Neural crest cell (in vitro differentiated cells): ENCODE measurements around the gene PIGQ. TPM values are rescaled to one million over a fixed set of nuclear protein-coding genes. Genes with fewer than 3 reads are reported as not detected.

ENCODE experiments used
- DNase-seq: peaks from one replicate; pipeline ENCODE4 v3.0.0; 2021; ENCODE audit warnings: low read depth, mixed read lengths, low spot score
- H3K27ac Mint-ChIP-seq: one replicate; pipeline ENCODE4 v1.8.0; 2021; ENCODE audit warnings: mild to moderate bottlenecking, mixed read lengths; ENCODE audit not compliant: unreplicated experiment
- H3K27me3 Mint-ChIP-seq: 2 replicates; pipeline ENCODE4 v1.8.0; 2021; ENCODE audit warnings: low read depth, mild to moderate bottlenecking, mixed read lengths
- H3K36me3 Mint-ChIP-seq: 2 replicates; pipeline ENCODE4 v1.8.0; 2021; ENCODE audit warnings: low read depth, mild to moderate bottlenecking, mixed read lengths
- H3K4me1 Mint-ChIP-seq: 2 replicates; pipeline ENCODE4 v1.8.0; 2021; ENCODE audit warnings: mixed read lengths
- H3K4me3 Mint-ChIP-seq: one replicate; pipeline ENCODE4 v1.8.0; 2021; ENCODE audit warnings: mild to moderate bottlenecking, mixed read lengths
- H3K9me3 Mint-ChIP-seq: 2 replicates; pipeline ENCODE4 v1.8.0; 2021; ENCODE audit warnings: mixed read lengths
- total RNA-seq: library from RNA; stranded (reverse); gene quantifications from 2 replicates; pipeline ENCODE4 v1.2.1, GENCODE V29; 2021
- TF ChIP-seq, protein P1 (sequence below): fragments of 200-600 bp; sonication (generic); conservative IDR thresholded peaks from 2 replicates; pipeline ENCODE4 v1.5.0; 2021; ENCODE audit warnings: antibody characterized with exemption, mild to moderate bottlenecking

PIGQ gene
- total RNA-seq, 1 donor from 2014 or later, result 91.7 TPM

DNA sequence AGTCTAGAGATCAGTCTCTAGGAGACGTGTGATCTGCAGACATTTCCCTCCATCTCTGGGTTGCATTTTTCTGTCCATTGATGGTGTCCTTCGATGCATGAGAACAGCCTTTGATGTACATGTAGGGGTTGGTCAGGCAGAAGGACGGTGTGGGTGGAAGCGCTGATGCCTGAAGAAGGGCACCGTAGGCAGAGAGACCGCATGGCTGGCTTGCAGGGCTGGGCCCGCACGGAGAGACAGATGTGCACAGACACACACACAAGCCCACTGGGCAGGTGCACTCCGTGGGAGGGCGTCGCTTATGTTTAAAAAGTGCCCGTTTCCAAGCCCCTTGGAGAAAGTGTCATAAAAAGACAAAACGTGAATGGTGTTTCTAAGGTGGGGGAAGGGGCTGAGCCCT, 45.4 kb downstream of the PIGQ start:
- DNase-seq, result no peak
- H3K27me3 Mint-ChIP-seq, result no peaks in the 10 kb centered on the region
- peak overlapping the region; percentile 27 for H3K27ac Mint-ChIP-seq
- no peak overlapping the region for H3K4me3 Mint-ChIP-seq
- peaks cover 2% of the 10 kb centered on the region for H3K9me3 Mint-ChIP-seq
- peaks cover 4% of the 10 kb centered on the region for H3K4me1 Mint-ChIP-seq
- TF ChIP-seq, protein P1, sequence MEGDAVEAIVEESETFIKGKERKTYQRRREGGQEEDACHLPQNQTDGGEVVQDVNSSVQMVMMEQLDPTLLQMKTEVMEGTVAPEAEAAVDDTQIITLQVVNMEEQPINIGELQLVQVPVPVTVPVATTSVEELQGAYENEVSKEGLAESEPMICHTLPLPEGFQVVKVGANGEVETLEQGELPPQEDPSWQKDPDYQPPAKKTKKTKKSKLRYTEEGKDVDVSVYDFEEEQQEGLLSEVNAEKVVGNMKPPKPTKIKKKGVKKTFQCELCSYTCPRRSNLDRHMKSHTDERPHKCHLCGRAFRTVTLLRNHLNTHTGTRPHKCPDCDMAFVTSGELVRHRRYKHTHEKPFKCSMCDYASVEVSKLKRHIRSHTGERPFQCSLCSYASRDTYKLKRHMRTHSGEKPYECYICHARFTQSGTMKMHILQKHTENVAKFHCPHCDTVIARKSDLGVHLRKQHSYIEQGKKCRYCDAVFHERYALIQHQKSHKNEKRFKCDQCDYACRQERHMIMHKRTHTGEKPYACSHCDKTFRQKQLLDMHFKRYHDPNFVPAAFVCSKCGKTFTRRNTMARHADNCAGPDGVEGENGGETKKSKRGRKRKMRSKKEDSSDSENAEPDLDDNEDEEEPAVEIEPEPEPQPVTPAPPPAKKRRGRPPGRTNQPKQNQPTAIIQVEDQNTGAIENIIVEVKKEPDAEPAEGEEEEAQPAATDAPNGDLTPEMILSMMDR, result no peak
- peaks cover 18% of the 10 kb centered on the region for H3K36me3 Mint-ChIP-seq

DNA sequence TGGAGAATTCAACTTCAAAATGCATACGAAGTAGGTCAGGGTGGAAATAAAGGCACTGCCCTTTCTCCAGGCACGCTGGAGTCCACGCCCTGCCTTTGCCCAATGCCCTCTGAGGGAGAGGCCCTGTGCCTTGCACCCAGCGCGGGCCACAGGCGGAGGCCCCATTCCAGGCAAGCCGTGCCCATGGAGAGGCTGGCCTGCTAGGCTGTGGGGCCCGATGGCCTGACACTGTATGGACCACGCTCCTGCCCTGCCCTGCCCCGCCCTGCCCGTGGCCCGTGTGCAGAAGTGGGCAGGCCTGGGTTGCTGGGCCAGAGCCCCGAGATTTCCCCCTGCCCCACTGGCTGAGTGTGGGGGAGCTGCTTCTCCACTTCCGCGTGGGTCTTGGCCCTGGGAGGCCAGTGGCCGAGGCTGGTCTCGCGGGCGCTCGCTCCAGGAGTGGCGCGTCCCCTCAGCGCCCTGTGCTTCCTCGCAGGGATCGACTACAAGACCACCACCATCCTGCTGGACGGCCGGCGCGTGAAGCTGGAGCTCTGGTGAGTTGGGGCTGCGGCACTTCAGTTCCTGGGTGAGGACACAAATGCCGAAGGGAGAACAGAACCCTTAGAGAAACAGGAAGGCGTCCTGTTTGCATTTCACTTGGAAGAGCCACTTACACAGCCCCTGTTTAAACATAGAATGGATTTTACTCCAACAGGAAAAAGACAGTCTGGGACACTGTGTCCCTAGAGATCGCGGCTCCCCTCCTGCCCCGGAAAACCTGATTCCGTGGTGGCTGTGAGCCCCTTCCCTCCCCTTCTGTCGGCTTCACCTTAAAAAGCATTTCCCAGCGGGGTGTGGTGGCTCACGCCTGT, 47.2 kb downstream of the PIGQ start:
- TF ChIP-seq, protein P1, result no peak
- no peak for DNase-seq
- peaks cover 13% of the 10 kb centered on the region for H3K36me3 Mint-ChIP-seq
- H3K9me3 Mint-ChIP-seq, result peaks cover 2% of the 10 kb centered on the region
- peaks cover 6% of the 10 kb centered on the region for H3K4me1 Mint-ChIP-seq
- H3K4me3 Mint-ChIP-seq, result no peak overlapping the region
- H3K27ac Mint-ChIP-seq, result no peak overlapping the region
- no peaks in the 10 kb centered on the region for H3K27me3 Mint-ChIP-seq

DNA sequence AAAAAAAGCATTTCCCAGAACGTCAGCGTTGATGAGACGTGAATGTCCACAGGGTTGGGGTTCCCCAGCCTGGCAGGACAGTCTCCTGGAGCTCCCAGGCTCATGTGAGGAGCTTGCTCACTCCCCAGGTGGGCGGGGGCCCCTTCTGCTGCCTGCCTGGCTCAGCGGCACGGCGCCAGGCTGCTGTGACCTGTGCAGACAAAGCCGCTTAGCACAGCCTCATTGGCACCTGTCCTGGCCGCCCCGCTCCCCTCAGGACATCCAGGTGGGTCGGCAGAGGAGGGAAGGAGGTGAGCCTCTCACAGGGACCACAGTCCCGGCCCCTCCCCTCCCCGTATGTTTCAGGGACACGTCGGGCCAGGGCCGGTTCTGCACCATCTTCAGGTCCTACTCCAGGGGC, 48.1 kb downstream of the PIGQ start:
- H3K36me3 Mint-ChIP-seq, result peaks cover 13% of the 10 kb centered on the region
- peaks cover 2% of the 10 kb centered on the region for H3K9me3 Mint-ChIP-seq
- TF ChIP-seq, protein P1, result no peak
- H3K4me1 Mint-ChIP-seq, result peaks cover 8% of the 10 kb centered on the region
- no peak overlapping the region for H3K4me3 Mint-ChIP-seq
- no peaks in the 10 kb centered on the region for H3K27me3 Mint-ChIP-seq
- no peak for DNase-seq
- H3K27ac Mint-ChIP-seq, result no peak overlapping the region

DNA sequence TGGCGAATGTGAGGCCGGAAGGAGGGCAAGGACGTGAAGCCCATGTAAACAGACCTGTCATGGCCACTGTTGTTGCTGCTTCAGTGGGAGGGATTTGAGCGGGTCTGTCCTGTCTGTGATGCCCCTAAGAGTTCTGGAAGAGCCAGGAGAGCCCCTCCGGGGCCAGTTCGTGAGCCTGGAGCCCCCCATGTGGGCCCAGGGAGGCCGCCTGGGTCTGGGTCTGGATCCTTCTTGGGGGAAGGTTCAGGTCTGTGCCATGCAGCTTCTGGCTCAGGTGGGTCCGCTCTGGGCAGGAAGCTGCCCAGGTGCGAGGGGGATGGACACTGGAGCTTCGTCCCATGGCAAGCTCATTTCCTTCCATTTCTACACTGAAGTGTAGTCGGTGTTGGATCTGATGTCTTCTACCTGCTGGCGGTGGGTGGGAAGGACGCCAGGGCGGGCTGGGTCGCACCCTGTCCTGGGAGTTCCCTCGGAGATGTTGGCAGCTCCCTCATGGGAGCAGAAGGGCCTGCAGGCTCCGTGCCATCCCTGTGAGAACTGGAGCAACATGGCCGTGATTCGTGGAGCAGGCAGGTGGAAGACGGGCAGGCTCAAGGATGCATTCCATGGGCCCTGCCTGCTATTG, 49.8 kb downstream of the PIGQ start:
- TF ChIP-seq, protein P1, result no peak
- Mint-ChIP-seq H3K4me3 (no peak overlapping the region), H3K27me3 (no peaks in the 10 kb centered on the region), H3K9me3 (no peaks in the 10 kb centered on the region), H3K4me1 (peaks cover 15% of the 10 kb centered on the region), H3K27ac (no peak overlapping the region), H3K36me3 (peaks cover 4% of the 10 kb centered on the region)
- DNase-seq, result no peak

DNA sequence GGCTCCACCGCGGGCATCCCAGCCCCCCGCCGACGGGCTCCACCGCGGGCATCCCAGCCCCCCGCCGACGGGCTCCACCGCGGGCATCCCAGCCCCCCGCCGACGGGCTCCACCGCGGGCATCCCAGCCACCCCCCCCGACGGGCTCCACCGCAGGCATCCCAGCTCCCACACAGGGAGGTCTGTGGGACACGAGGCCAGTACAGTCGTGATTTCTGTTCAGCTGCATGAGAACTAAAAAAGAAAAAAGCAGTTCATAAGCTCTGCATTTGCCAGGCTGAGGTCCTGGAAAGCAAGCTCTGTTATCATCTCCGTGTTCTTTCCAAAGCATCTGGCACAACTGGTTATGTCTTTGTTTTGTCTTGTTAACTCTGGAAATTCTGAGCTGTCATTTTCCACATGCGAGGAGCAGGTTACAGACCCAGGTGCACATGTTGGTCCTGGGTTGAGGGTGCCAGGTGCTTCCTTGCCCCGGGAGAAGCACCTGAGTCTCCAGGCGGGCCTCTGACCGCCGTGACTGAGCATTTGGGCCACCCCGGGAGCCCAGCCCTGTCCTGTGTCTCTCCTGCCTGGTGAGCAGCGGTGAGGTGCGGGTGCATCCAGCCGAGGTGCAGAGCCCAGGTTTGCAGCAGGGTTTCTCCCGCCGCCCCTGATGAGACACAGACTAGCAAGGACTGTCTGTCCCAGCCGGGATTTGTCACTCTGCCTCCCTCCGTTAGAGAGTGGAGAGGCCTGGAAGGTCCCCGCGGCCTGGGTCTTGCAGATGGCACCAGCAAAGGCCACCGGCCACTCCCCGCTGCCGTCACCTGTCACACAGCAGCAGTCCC, 51.1 kb downstream of the PIGQ start:
- Mint-ChIP-seq H3K4me1 (peaks cover 15% of the 10 kb centered on the region), H3K27ac (no peak overlapping the region), H3K4me3 (no peak overlapping the region), H3K36me3 (no peaks in the 10 kb centered on the region), H3K9me3 (no peaks in the 10 kb centered on the region), H3K27me3 (no peaks in the 10 kb centered on the region)
- TF ChIP-seq, protein P1, result no peak
- no peak for DNase-seq
